ENCODE data around the gene GABPA. TPM values are rescaled to one million over a fixed set of nuclear protein-coding genes. Genes with fewer than 3 reads are reported as not detected.

The GABPA gene
- total and polyA plus RNA-seq, 9 of the 15 experiments (the other 6 are each of a cell fraction or from before 2014, with no cell fraction given), result 8.9 to 35.7 (median 22.8) TPM

GRCh38 chr21:25734904-25735645 is at the start of gene GABPA, which contains the start of gene ATP5PF (continued):
- TF ChIP-seq CTCFL (IDR thresholded peaks at IDR 0.05; ENCODE audit: borderline replicate concordance, insufficient read depth, low read depth, low read length, poor library complexity, severe bottlenecking), result no peak
- TF ChIP-seq HDAC6 (IDR thresholded peaks at IDR 0.05; ENCODE audit: low read depth, low read length), result no peak
- no peak for TF ChIP-seq MAFG (tag; conservative IDR thresholded peaks at IDR 0.05)
- TF ChIP-seq XRCC5 (IDR thresholded peaks at IDR 0.05; ENCODE audit: low read depth, low read length), result no peak; the same call in 1 of the 2 replicates
- TF ChIP-seq EHMT2 (IDR thresholded peaks at IDR 0.05), result peak; percentile 76; the same call in 1 of the 2 replicates
- TF ChIP-seq, protein P1, sequence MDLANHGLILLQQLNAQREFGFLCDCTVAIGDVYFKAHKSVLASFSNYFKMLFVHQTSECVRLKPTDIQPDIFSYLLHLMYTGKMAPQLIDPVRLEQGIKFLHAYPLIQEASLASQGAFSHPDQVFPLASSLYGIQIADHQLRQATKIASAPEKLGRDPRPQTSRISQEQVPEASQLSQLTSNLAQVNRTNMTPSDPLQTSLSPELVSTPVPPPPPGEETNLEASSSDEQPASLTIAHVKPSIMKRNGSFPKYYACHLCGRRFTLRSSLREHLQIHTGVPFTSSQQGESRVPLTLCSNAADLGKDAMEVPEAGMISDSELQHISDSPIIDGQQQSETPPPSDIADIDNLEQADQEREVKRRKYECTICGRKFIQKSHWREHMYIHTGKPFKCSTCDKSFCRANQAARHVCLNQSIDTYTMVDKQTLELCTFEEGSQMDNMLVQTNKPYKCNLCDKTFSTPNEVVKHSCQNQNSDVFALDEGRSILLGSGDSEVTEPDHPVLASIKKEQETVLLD (IDR thresholded peaks at IDR 0.05), result peak; percentile 87
- no peak for TF ChIP-seq PREB (CRISPR knock-in tag; IDR thresholded peaks at IDR 0.05)
- 0 out of 2 replicates have a peak, but pooled peaks have one; percentile 66 for TF ChIP-seq TRIM25 (IDR thresholded peaks at IDR 0.05; ENCODE audit: borderline replicate concordance)
- TF ChIP-seq ZNF609 (CRISPR knock-in tag; IDR thresholded peaks at IDR 0.05; ENCODE audit: borderline replicate concordance), result no peak
- TF ChIP-seq, protein P2, sequence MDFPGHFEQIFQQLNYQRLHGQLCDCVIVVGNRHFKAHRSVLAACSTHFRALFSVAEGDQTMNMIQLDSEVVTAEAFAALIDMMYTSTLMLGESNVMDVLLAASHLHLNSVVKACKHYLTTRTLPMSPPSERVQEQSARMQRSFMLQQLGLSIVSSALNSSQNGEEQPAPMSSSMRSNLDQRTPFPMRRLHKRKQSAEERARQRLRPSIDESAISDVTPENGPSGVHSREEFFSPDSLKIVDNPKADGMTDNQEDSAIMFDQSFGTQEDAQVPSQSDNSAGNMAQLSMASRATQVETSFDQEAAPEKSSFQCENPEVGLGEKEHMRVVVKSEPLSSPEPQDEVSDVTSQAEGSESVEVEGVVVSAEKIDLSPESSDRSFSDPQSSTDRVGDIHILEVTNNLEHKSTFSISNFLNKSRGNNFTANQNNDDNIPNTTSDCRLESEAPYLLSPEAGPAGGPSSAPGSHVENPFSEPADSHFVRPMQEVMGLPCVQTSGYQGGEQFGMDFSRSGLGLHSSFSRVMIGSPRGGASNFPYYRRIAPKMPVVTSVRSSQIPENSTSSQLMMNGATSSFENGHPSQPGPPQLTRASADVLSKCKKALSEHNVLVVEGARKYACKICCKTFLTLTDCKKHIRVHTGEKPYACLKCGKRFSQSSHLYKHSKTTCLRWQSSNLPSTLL (IDR thresholded peaks at IDR 0.05), result no peak
- no peak for TF ChIP-seq U2AF1 (optimal IDR thresholded peaks at IDR 0.05; ENCODE audit: low read depth, low read length)
- TF ChIP-seq NR1H2 (CRISPR knock-in tag; IDR thresholded peaks at IDR 0.05), result no peak
